Stomach smooth muscle (tissue), 2 donors: ENCODE data around the gene CA6.
"Not testable (repeated sequence)": the region's sequence is repeated elsewhere in the genome, so short reads cannot be mapped to it uniquely, and the experiment has no call there.

Experiments
- H3K27ac ChIP-seq: one replicate; pipeline ENCODE4 v1.7.0; 2013; ENCODE audit warnings: mild to moderate bottlenecking, low read length, inconsistent platforms
- H3K27me3 ChIP-seq, 2 donors: one replicate each; pipeline ENCODE4 v1.7.0; 2013; ENCODE audit warnings: low read length in 2 of 2; ENCODE audit not compliant: insufficient read depth in 2 of 2, control insufficient read depth in 1 of 2
- H3K36me3 ChIP-seq, 2 donors: one replicate each; pipeline ENCODE4 v1.7.0; 2013; ENCODE audit warnings: low read length in 2 of 2; ENCODE audit not compliant: control insufficient read depth in 2 of 2, insufficient read depth in 2 of 2
- H3K4me1 ChIP-seq: one replicate; pipeline ENCODE4 v1.7.0; 2013; ENCODE audit warnings: low read length; ENCODE audit not compliant: control insufficient read depth, insufficient read depth
- H3K4me3 ChIP-seq, 2 donors: one replicate each; pipeline ENCODE4 v1.7.0; 2013; ENCODE audit warnings: low read length in 2 of 2
- H3K9ac ChIP-seq, 2 donors: one replicate each; pipeline ENCODE4 v1.7.0; 2013; ENCODE audit warnings: low read length in 2 of 2, mild to moderate bottlenecking in 1 of 2
- H3K9me3 ChIP-seq, 2 donors: one replicate each; pipeline ENCODE4 v1.7.0; 2013; ENCODE audit warnings: low read length in 2 of 2; ENCODE audit not compliant: control insufficient read depth in 2 of 2
- donor health status: healthy.
- donor health status: Pancreatic carcinoma.

The CA6 gene

DNA sequence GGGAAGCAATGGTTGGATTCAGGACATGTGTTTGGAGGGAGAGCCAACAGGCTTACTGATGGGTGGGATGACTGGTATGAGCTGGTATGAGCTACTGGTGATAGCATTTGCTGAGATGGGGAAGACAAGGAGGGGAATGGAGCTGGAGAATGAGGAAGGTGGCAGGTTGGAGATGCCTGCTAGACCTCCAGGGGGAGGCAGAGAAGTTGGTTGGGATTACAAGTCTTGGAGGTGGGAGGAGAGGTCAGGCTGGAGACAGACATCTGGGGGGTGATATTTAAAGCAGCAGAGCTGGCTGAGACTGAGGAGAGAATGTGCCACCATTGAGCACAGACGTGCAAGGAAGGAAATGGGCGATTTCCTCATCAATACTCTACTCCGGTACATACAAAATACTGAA lies 35.3 kb upstream of the CA6 start:
- no peaks in the 10 kb centered on the region for H3K9me3 ChIP-seq
- H3K36me3 ChIP-seq = no peaks in the 10 kb centered on the region
- no peak overlapping the region for H3K4me3 ChIP-seq
- no peak overlapping the region for H3K27ac ChIP-seq
- no peaks in the 10 kb centered on the region for H3K4me1 ChIP-seq
- H3K9ac ChIP-seq = no peak overlapping the region
- H3K27me3 ChIP-seq = no peaks in the 10 kb centered on the region

DNA sequence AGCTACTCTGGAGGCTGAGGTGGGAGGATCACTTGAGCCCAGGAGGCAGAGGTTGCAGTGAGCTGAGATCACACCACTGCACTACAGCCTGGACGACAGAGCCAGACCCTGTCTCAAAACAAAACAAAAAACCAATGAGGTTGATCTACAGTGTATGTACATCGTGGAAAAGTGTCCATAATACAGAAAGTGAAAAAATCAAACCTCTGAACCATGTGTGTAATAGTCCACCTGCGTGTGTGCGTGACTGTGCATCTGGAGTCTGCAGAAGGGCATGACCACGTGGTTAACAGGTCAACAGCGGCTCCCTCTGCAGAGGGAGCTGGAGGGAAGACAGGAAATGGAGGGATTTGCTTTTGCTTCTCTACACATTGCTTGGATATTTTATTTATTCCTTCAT lies 34.8 kb upstream of the CA6 start:
- Histone ChIP-seq H3K36me3 (no peaks in the 10 kb centered on the region), H3K27ac (no peak overlapping the region), H3K9me3 (no peaks in the 10 kb centered on the region), H3K9ac (no peak overlapping the region), H3K4me3 (no peak overlapping the region), H3K4me1 (no peaks in the 10 kb centered on the region), H3K27me3 (no peaks in the 10 kb centered on the region)

DNA sequence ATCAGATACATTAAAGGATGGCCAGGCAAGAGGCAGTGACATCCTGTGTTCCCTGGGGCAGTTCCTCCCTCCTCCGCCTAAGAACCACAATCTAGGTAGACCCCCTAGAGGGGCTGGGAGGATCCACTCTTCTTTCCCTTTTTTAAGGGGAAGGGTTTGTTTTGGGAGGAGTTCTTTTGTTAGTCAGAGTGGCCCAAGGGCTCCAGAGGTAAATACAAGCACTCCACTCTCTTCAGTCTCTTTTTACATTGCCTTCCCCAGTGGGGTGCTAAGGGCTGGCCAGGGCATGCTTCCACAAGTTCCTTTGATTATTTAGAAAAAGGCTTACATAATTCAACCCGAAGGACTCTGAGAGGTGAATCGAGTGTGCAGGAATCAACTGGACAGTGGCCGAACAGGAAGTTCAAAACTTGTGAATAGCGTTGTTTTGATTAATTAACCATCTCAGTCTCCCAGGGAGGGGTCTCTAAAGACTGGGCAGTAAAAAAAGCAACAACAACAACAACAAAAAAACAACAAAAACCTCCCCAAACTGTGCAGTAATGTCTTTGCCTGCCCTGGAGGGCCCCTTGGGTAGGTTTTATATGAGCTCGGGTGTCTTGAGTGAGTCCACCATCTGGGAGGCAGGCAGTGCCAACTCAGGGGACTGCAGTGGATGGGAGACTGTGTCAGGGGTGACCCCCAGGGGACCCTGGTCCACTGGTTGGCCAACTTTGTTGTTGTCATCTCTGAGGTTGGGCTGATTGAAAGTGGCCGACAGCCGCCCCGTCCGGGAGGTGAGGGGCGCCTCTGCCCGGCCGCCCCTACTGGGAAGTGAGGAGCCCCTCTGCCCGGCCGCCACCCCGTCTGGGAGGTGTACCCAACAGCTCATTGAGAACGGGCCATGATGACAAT lies 34.0 kb upstream of the CA6 start:
- H3K9me3 ChIP-seq = no peaks in the 10 kb centered on the region
- H3K4me1 ChIP-seq = no peaks in the 10 kb centered on the region
- no peaks in the 10 kb centered on the region for H3K36me3 ChIP-seq
- H3K9ac ChIP-seq = no peak overlapping the region
- H3K4me3 ChIP-seq = no peak overlapping the region
- H3K27me3 ChIP-seq = no peaks in the 10 kb centered on the region
- no peak overlapping the region for H3K27ac ChIP-seq

DNA sequence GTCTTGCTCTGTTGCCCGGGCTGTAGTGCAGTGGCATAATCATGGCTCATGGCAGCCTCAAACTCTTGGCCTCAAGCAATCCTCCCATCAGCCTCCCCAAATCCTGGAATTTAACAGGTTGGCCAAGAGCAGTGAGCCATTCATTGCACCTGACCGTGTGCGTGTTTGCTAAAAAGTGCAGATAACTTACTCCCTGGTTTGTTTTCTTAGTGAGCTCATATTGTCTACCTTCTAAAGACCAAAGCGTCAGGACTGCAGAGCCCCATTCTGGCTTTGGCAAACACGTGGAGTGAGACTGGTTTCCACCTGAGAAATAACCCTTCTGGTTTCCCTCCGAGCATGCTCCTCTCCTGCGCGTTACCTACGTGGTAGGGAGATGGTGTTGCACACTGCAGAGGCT lies 32.2 kb upstream of the CA6 start:
- Histone ChIP-seq H3K27ac (no peak overlapping the region), H3K9me3 (no peaks in the 10 kb centered on the region), H3K36me3 (no peaks in the 10 kb centered on the region), H3K4me3 (no peak overlapping the region), H3K27me3 (no peaks in the 10 kb centered on the region), H3K9ac (no peak overlapping the region), H3K4me1 (no peaks in the 10 kb centered on the region)

DNA sequence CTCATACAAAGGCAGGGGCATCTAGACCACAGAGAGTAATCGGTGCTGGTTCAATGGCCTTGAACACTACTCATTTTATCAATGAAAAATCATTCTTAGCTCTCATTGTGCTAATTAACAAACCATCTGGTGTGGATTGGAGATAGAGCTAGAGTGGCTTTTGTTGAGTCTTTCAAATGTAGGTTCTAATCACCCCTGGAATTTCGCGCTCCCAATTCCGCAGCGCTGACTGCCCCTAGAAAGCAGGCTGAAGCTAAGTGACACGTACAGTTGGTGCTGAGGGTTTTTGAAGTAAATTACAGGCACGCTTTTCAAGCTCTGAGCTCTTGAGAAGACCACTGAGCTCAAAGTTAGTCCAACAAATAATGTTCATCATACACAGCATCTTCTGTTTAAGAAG lies 31.2 kb upstream of the CA6 start:
- H3K9ac ChIP-seq = no peak overlapping the region

DNA sequence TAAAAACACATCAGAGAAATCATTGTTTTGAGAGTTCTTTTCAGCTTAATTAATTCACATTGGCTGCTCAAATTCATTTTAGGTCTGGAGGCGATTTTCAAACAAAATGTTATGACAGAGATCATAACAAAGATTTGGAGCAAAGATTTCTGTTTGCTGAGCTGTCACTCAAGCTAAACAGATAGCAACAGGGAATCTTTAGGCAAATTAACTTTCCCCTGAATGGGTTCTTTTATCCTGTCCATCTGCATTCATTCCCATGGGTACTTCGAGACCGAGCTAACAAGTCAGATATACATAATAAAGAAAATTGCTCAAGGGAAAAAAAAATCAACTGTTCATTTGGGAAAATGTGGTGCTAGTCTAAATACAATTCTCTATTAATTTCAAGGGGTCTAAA lies 30.2 kb upstream of the CA6 start:
- H3K27me3 ChIP-seq = no peaks in the 10 kb centered on the region
- H3K9ac ChIP-seq = no peak overlapping the region
- no peak overlapping the region for H3K4me3 ChIP-seq
- H3K9me3 ChIP-seq = no peaks in the 10 kb centered on the region
- no peak overlapping the region for H3K27ac ChIP-seq
- H3K4me1 ChIP-seq = no peaks in the 10 kb centered on the region
- no peaks in the 10 kb centered on the region for H3K36me3 ChIP-seq

More for the DNA sequence above, 31.2 kb upstream of the CA6 start:
- Histone ChIP-seq H3K27ac (no peak overlapping the region), H3K4me3 (no peak overlapping the region), H3K27me3 (no peaks in the 10 kb centered on the region), H3K9me3 (no peaks in the 10 kb centered on the region), H3K4me1 (no peaks in the 10 kb centered on the region), H3K36me3 (no peaks in the 10 kb centered on the region)

DNA sequence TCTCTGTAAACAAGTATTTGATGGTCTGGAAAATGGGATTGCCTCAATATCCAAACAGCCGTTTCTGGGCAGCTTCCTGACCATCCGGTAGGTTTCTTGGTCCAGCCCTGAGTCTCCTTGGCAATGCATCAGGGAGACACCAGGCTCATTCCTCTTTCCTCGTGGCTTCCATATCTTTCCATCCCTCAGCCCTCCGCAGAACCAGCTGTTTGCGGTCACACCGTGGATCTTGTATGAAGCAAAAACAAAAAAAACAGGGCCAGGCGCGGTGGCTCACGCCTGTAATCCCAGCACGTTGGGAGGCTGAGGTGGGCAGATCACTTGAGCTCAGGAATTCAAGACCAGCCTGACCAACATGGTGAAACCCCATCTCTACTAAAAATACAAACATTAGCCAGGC lies 28.1 kb upstream of the CA6 start:
- not testable (repeated sequence) for H3K9ac ChIP-seq, H3K9me3 ChIP-seq, H3K36me3 ChIP-seq, H3K27ac ChIP-seq, H3K4me3 ChIP-seq, H3K27me3 ChIP-seq, H3K4me1 ChIP-seq

DNA sequence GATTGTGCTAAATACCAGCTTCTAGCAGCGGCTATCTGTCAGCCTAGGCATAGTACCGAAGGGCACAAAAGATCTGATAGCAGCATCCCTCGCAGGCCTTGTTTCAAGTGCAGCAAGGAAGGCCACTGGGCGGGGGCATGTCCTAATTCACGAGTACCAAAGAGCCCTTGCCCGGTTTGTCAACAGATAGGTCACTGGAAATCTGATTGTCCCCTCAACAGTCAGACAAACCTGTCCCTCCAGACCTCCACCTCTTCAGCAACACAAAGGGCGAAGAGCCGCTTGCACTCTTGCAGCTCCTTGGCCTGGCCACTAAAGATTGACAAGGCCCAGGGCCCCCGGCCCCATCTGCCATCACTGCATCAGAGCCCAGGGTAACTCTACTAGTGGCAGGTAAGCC lies 22.7 kb upstream of the CA6 start:
- H3K27ac ChIP-seq = no peak overlapping the region
- no peak overlapping the region for H3K4me3 ChIP-seq
- no peaks in the 10 kb centered on the region for H3K36me3 ChIP-seq
- no peak overlapping the region for H3K9ac ChIP-seq
- H3K9me3 ChIP-seq = no peaks in the 10 kb centered on the region
- no peaks in the 10 kb centered on the region for H3K27me3 ChIP-seq
- H3K4me1 ChIP-seq = no peaks in the 10 kb centered on the region

DNA sequence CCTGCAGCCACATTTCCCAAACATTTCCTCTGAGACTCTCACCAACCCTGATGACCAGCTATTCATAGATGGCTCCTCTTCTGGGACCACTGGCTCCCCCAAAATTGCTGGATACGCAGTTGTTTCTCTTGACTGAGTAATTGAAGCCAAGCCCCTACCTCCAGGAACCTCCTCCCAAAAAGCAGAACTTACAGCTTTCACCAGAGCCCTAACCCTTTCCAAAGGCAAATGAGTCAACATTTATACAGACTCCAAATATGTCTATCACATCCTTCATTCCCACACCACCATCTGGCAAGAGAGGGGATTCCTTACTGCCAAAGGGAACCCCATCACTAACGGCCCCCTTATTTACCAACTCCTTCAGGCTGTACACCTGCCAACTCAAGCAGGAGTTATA lies 20.3 kb upstream of the CA6 start:
- no peaks in the 10 kb centered on the region for H3K27me3 ChIP-seq
- no peak overlapping the region for H3K4me3 ChIP-seq
- no peaks in the 10 kb centered on the region for H3K4me1 ChIP-seq
- no peaks in the 10 kb centered on the region for H3K36me3 ChIP-seq
- no peaks in the 10 kb centered on the region for H3K9me3 ChIP-seq
- no peak overlapping the region for H3K27ac ChIP-seq
- no peak overlapping the region for H3K9ac ChIP-seq

DNA sequence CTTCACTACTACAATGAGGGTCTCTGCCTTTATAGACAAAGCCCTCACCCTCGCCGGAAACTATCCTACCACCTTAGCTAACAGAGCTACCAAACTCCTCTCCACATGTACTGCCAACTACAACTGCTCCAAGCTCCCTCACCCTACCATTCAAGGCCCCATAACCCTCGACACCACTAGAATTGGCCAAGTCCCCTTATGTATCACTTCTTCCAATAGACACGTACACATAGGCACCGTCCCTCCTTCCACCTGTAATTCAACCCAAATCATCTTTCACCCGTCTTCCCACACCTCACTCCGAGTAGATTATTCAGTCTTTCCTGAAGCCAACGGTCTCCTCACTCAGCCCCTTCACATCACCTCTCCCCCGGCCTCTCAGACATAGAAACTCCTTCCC lies 19.7 kb upstream of the CA6 start:
- Histone ChIP-seq H3K9me3 (no peaks in the 10 kb centered on the region), H3K27ac (no peak overlapping the region), H3K4me1 (no peaks in the 10 kb centered on the region), H3K27me3 (no peaks in the 10 kb centered on the region), H3K4me3 (no peak overlapping the region), H3K36me3 (no peaks in the 10 kb centered on the region), H3K9ac (no peak overlapping the region)
